Suprapubic skin (tissue), 4 donors: ENCODE data around the gene COL4A1.

Source experiments
- CTCF ChIP-seq, 2 donors: fragments of 200-600 bp in 1 of 2; fragments of 450-650 bp in 1 of 2; sonication (generic) in 1 of 2; IDR thresholded peaks; one replicate each; pipeline ENCODE4 v1.5.1; 2016 to 2019; ENCODE audit warnings: antibody characterized with exemption in 2 of 2, mild to moderate bottlenecking in 1 of 2, moderate library complexity in 1 of 2
- EP300 ChIP-seq: sonication (generic); formaldehyde crosslinking; IDR thresholded peaks from one replicate; pipeline ENCODE4 v1.6.1; 2017; ENCODE audit warnings: antibody characterized with exemption
- POLR2AphosphoS5 ChIP-seq, 3 donors: sonication (generic); formaldehyde crosslinking; IDR thresholded peaks; one replicate each; pipeline ENCODE4 v1.6.1; 2017; ENCODE audit warnings: antibody characterized with exemption in 3 of 3

GRCh38 chr13:110320645-110321044 is 13.7 kb upstream of the COL4A1 start:
- no peak for TF ChIP-seq CTCF (IDR thresholded peaks at IDR 0.05)
- TF ChIP-seq EP300 = no peak
- no peak for TF ChIP-seq POLR2AphosphoS5 (IDR thresholded peaks at IDR 0.05)
